Common myeloid progenitor, CD34-positive (primary cell): ENCODE measurements around the gene PTPRN2.

Experiments
- CTCF ChIA-PET: fragments of 350-600 bp; sonication (Branson Sonifier 250); formaldehyde crosslinking; loops from one replicate; lab custom pipeline; 2021; ENCODE audit warnings: antibody characterized with exemption; lab: Charles Lee
- POLR2A ChIA-PET: fragments of 350-600 bp; sonication (Branson Sonifier 250); formaldehyde crosslinking; loops from one replicate; lab custom pipeline; 2021; ENCODE audit warnings: antibody characterized with exemption; lab: Charles Lee
- DNase-seq, 3 donors: peaks; one replicate each; pipeline versions ENCODE4 v3.0.0 to v3.0.0-alpha.2; 2013
- H3K27ac ChIP-seq, 2 experiments: 1 replicate in 1 of 2; 2 replicates in 1 of 2; pipeline ENCODE4 v1.7.0; 2013; ENCODE audit warnings: inconsistent platforms in 2 of 2, low read length in 2 of 2, mild to moderate bottlenecking in 2 of 2, low read depth in 1 of 2, moderate library complexity in 1 of 2; ENCODE audit not compliant: severe bottlenecking in 2 of 2, insufficient read depth in 1 of 2, poor library complexity in 1 of 2
- H3K27me3 ChIP-seq, 5 experiments: replicated peaks in 2 of 5; 1 replicate in 3 of 5; 2 replicates in 2 of 5; pipeline versions ENCODE4 v1.6.1 to v1.7.0; 2013; ENCODE audit warnings: low read length in 4 of 5, mild to moderate bottlenecking in 2 of 5, moderate library complexity in 2 of 5, inconsistent platforms in 1 of 5; ENCODE audit not compliant: insufficient read depth in 5 of 5, control insufficient read depth in 4 of 5
- H3K36me3 ChIP-seq, 4 experiments: 1 replicate in 2 of 4; 2 replicates in 2 of 4; pipeline versions ENCODE4 v1.6.1 to v1.7.0; 2013; ENCODE audit warnings: low read length in 3 of 4, control low read depth in 1 of 4, mild to moderate bottlenecking in 1 of 4; ENCODE audit not compliant: control insufficient read depth in 4 of 4, insufficient read depth in 4 of 4
- H3K4me1 ChIP-seq, 4 experiments: 1 replicate in 3 of 4; 2 replicates in 1 of 4; pipeline versions ENCODE4 v1.6.1 to v1.7.1; 2013; ENCODE audit warnings: low read length in 3 of 4, mild to moderate bottlenecking in 3 of 4, control low read depth in 1 of 4, inconsistent platforms in 1 of 4, moderate library complexity in 1 of 4; ENCODE audit not compliant: control insufficient read depth in 4 of 4, insufficient read depth in 4 of 4; ENCODE audit errors: control extremely low read depth in 1 of 4
- H3K4me3 ChIP-seq, 7 experiments: 1 replicate in 4 of 7; 2 replicates in 3 of 7; pipeline versions ENCODE4 v1.5.1 to v1.7.0; 2013; ENCODE audit warnings: mild to moderate bottlenecking in 7 of 7, low read length in 6 of 7, moderate library complexity in 6 of 7, inconsistent platforms in 2 of 7, low read depth in 2 of 7, control low read depth in 1 of 7; ENCODE audit not compliant: insufficient read depth in 4 of 7, control insufficient read depth in 1 of 7; ENCODE audit errors: extremely low read depth in 1 of 7
- H3K9me3 ChIP-seq, 5 experiments: 1 replicate in 4 of 5; 2 replicates in 1 of 5; pipeline versions ENCODE4 v1.6.1 to v1.7.1; 2013; ENCODE audit warnings: low read length in 4 of 5, mild to moderate bottlenecking in 2 of 5, inconsistent platforms in 1 of 5, low read depth in 1 of 5, moderate library complexity in 1 of 5; ENCODE audit not compliant: control insufficient read depth in 4 of 5, insufficient read depth in 2 of 5; ENCODE audit errors: control extremely low read depth in 1 of 5
- WGBS: methylation state at CpG from one replicate; pipeline ENCODE4 v1.1.5; 2013; ENCODE audit not compliant: insufficient coverage; 5-methylcytosine and 5-hydroxymethylcytosine counted together

PTPRN2 gene

GRCh38 chr7:158399762-158400161, 187.9 kb downstream of the PTPRN2 start:
- peaks cover 0 to 6% (median 3%) of the 10 kb centered on the region in 5 experiments for H3K9me3 ChIP-seq
- WGBS = 79% methylated on average over 6 of the region's 9 CpGs
- no peaks in the 10 kb centered on the region for H3K36me3 ChIP-seq
- H3K4me3 ChIP-seq = no peak overlapping the region
- no peaks in the 10 kb centered on the region for H3K4me1 ChIP-seq
- peaks cover 0 to 4% (median 2%) of the 10 kb centered on the region in 5 experiments for H3K27me3 ChIP-seq
- ChIA-PET POLR2A (no interaction called here), CTCF (interaction anchor here (1.4 kb wide), 1 partner anchor 8 kb away, joined by 5 read pairs; no protein-coding TSS in a partner anchor)
- no peak overlapping the region for H3K27ac ChIP-seq
- DNase-seq = no peak

GRCh38 chr7:158398750-158399149, 188.9 kb downstream of the PTPRN2 start:
- Histone ChIP-seq H3K9me3 (peaks cover 0 to 6% (median 3%) of the 10 kb centered on the region in 5 experiments), H3K36me3 (no peaks in the 10 kb centered on the region), H3K27me3 (peaks cover 0 to 4% (median 2%) of the 10 kb centered on the region in 5 experiments), H3K4me1 (no peaks in the 10 kb centered on the region), H3K27ac (no peak overlapping the region), H3K4me3 (no peak overlapping the region)
- DNase-seq = no peak
- ChIA-PET POLR2A (no interaction called here), CTCF (interaction anchor here (1.4 kb wide), 1 partner anchor 9 kb away, joined by 5 read pairs; no protein-coding TSS in a partner anchor)
- no CpG with 5 or more reads among the region's 1 CpG for WGBS

- POLR2A ChIA-PET = no interaction called here
- H3K4me3 ChIP-seq = no peak overlapping the region
- DNase-seq = no peak
- peaks cover 0 to 6% (median 3%) of the 10 kb centered on the region in 5 experiments for H3K9me3 ChIP-seq
- no peaks in the 10 kb centered on the region for H3K4me1 ChIP-seq
- H3K36me3 ChIP-seq = no peaks in the 10 kb centered on the region
- peaks cover 0 to 4% (median 2%) of the 10 kb centered on the region in 5 experiments for H3K27me3 ChIP-seq
- CTCF ChIA-PET = interaction anchor here (1.5 to 2.1 kb wide), 2 partner anchors 11 to 12 kb away, joined by 3 to 7 read pairs; no protein-coding TSS in a partner anchor
- H3K27ac ChIP-seq = no peak overlapping the region
- WGBS = 93% methylated on average over 5 of the region's 6 CpGs
Observed at GRCh38 chr7:158397885-158398284, 189.7 kb downstream of the PTPRN2 start.

- Histone ChIP-seq H3K27ac (no peak overlapping the region), H3K4me1 (no peaks in the 10 kb centered on the region), H3K36me3 (no peaks in the 10 kb centered on the region), H3K4me3 (no peak overlapping the region), H3K9me3 (peaks cover 0 to 6% (median 3%) of the 10 kb centered on the region in 5 experiments), H3K27me3 (peaks cover 0 to 4% (median 2%) of the 10 kb centered on the region in 5 experiments)
- ChIA-PET POLR2A (no interaction called here), CTCF (interaction anchor here (0.9 to 2.1 kb wide), 3 partner anchors 10 to 13 kb away, joined by 3 to 7 read pairs (median 3); no protein-coding TSS in a partner anchor)
- no peak for DNase-seq
- WGBS = 92% methylated on average over 7 of the region's 10 CpGs
Observed at GRCh38 chr7:158396982-158397862, 190.4 kb downstream of the PTPRN2 start.

- peaks cover 0 to 4% (median 0%) of the 10 kb centered on the region in 5 experiments for H3K27me3 ChIP-seq
- H3K4me1 ChIP-seq = no peaks in the 10 kb centered on the region
- POLR2A ChIA-PET = no interaction called here
- DNase-seq = no peak
- WGBS = 68% methylated on average over 13 of the region's 17 CpGs
- H3K9me3 ChIP-seq = peaks cover 0 to 6% (median 3%) of the 10 kb centered on the region in 5 experiments
- no peak overlapping the region for H3K4me3 ChIP-seq
- H3K36me3 ChIP-seq = no peaks in the 10 kb centered on the region
- CTCF ChIA-PET = interaction anchor here (0.9 to 2.1 kb wide), 4 partner anchors 8 to 14 kb away, joined by 3 to 7 read pairs (median 3); no protein-coding TSS in a partner anchor
- H3K27ac ChIP-seq = no peak overlapping the region
Observed at GRCh38 chr7:158396301-158396905, 191.2 kb downstream of the PTPRN2 start.

- no peak for DNase-seq
- no peaks in the 10 kb centered on the region for H3K36me3 ChIP-seq
- ChIA-PET CTCF (interaction anchor here (0.9 to 2.1 kb wide), 3 partner anchors 9 to 14 kb away, joined by 3 to 7 read pairs (median 3); no protein-coding TSS in a partner anchor), POLR2A (no interaction called here)
- peaks cover 0 to 4% (median 0%) of the 10 kb centered on the region in 5 experiments for H3K27me3 ChIP-seq
- H3K27ac ChIP-seq = no peak overlapping the region
- 94% methylated on average over 20 of the region's 28 CpGs for WGBS
- H3K4me1 ChIP-seq = no peaks in the 10 kb centered on the region
- H3K9me3 ChIP-seq = peaks cover 0 to 6% (median 3%) of the 10 kb centered on the region in 5 experiments
- no peak overlapping the region for H3K4me3 ChIP-seq
Observed at GRCh38 chr7:158395780-158396278, 191.8 kb downstream of the PTPRN2 start.
